DOHH2 (cell line): ENCODE data around the gene FOXK1.

Source experiments
- EZH2phosphoT487 ChIP-seq: fragments of 200-600 bp; sonication (generic); IDR thresholded peaks from 2 replicates; pipeline ENCODE4 v1.6.1; 2017; ENCODE audit warnings: borderline replicate concordance, mild to moderate bottlenecking, antibody characterized with exemption, low read length, moderate library complexity, mixed read lengths
- TF ChIP-seq, protein P1 (sequence below): fragments of 200-600 bp; sonication (generic); IDR thresholded peaks from one replicate; pipeline ENCODE4 v1.5.1; 2014; ENCODE audit warnings: antibody characterized with exemption, mild to moderate bottlenecking, low read depth, low read length; ENCODE audit not compliant: poor library complexity, severe bottlenecking

DNA sequence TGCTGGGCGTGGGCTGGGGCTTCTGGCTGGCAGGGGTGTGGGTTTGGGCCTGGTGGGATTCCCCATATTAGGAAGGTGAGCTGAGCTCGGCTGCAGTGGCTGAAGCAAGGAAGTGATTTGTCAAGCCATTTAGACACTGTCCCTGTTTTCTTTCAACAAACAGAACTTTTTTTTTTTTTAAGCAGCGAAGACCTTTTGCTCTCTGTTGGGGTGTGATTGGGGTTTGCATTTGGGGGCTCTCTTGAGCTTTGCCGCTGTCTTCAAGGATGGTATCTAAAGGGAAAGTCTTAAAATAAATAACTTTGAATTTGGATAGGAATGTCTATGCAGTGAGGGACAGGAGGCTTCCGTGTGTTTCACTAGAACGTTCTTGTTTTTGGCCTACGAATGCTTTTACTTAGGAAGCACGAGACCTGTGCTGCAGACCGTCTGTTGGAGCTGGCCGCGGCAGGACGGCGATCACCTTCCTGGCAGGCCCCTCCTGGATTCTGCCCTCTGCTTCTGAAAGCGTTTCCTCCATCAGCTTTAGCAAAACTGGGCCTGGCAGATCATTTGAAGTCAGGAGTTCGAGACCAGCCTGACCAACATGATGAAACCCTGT lies 43.9 kb downstream of the FOXK1 start:
- TF ChIP-seq, protein P1, sequence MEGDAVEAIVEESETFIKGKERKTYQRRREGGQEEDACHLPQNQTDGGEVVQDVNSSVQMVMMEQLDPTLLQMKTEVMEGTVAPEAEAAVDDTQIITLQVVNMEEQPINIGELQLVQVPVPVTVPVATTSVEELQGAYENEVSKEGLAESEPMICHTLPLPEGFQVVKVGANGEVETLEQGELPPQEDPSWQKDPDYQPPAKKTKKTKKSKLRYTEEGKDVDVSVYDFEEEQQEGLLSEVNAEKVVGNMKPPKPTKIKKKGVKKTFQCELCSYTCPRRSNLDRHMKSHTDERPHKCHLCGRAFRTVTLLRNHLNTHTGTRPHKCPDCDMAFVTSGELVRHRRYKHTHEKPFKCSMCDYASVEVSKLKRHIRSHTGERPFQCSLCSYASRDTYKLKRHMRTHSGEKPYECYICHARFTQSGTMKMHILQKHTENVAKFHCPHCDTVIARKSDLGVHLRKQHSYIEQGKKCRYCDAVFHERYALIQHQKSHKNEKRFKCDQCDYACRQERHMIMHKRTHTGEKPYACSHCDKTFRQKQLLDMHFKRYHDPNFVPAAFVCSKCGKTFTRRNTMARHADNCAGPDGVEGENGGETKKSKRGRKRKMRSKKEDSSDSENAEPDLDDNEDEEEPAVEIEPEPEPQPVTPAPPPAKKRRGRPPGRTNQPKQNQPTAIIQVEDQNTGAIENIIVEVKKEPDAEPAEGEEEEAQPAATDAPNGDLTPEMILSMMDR = no peak
- no peak for TF ChIP-seq EZH2phosphoT487
